NCI-H526 treated with DMSO at 0.1 percent for 48 hours (cell line): ENCODE measurements around the gene RAB7A.

Source experiments
- DNase-seq: peaks from one replicate; lab custom pipeline; 2025; lab: John Stamatoyannopoulos, UW

RAB7A gene

GRCh38 chr3:128726023-128727016 is at the start of gene RAB7A:
RAB7A (plus strand) TSS chr3:128726183; CDS start chr3:128795368, 69,185 bp downstream.
- peak; percentile 97 for DNase-seq

GRCh38 chr3:128679338-128679737 is 46.6 kb upstream of the RAB7A start:
- DNase-seq = no peak

- DNase-seq = peak; percentile 97
These were observed 45.2 kb upstream of the RAB7A start for GRCh38 chr3:128680603-128681368.

GRCh38 chr3:128681369-128681829 is 44.6 kb upstream of the RAB7A start:
- DNase-seq = no peak

- no peak for DNase-seq
These were observed 42.0 kb upstream of the RAB7A start for GRCh38 chr3:128683957-128684356.

- DNase-seq = no peak
These were observed 40.8 kb upstream of the RAB7A start for GRCh38 chr3:128684986-128685726.

GRCh38 chr3:128686465-128686864 is 39.5 kb upstream of the RAB7A start:
- no peak for DNase-seq

GRCh38 chr3:128689060-128689459 is 36.9 kb upstream of the RAB7A start:
- no peak for DNase-seq

GRCh38 chr3:128693696-128694095 is 32.3 kb upstream of the RAB7A start:
- DNase-seq = no peak

- DNase-seq = no peak
These were observed 28.6 kb upstream of the RAB7A start for GRCh38 chr3:128697341-128697740.

GRCh38 chr3:128698211-128699047 is 27.6 kb upstream of the RAB7A start:
- DNase-seq = peak; percentile 34

- DNase-seq = no peak
These were observed 24.4 kb upstream of the RAB7A start for GRCh38 chr3:128701342-128702212.

GRCh38 chr3:128702391-128702790 is 23.6 kb upstream of the RAB7A start:
- no peak for DNase-seq

- DNase-seq = no peak
These were observed 22.4 kb upstream of the RAB7A start for GRCh38 chr3:128703561-128703960.

GRCh38 chr3:128706086-128706615 is 19.8 kb upstream of the RAB7A start:
- DNase-seq = no peak

GRCh38 chr3:128707928-128708494 is 18.0 kb upstream of the RAB7A start:
- no peak for DNase-seq

- DNase-seq = no peak
These were observed 16.9 kb upstream of the RAB7A start for GRCh38 chr3:128709038-128709437.

GRCh38 chr3:128709506-128710210 is 16.3 kb upstream of the RAB7A start:
- DNase-seq = no peak
